Left hindlimb (tissue), 1 donor: ENCODE results near the gene ARL4C.
"Not testable (repeated sequence)": the region's sequence is repeated elsewhere in the genome, so short reads cannot be mapped to it uniquely, and the experiment has no call there.

Experiments
- DNase-seq: peaks from one replicate; pipeline ENCODE4 v3.0.0-alpha.2; 2018

ARL4C gene

DNA sequence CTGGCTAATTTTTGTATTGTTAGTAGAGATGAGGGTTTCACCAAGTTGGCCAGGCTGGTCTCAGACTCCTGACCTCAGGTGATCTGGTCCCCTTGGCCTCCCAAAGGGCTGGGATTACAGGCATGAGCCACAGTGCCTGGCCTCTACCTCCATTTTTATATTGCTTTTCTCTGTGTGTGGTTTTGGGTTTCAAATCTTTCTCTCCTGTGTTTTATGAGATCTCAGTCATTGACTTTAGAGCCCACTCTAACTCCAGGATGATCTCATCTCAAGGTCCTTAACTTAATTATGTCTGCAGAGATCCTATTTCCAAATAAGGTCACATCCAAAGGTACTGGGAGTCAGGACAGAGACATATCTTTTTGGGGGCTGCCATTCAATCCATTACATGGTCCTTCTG is 24.7 kb downstream of the ARL4C start:
- DNase-seq = no peak

- no peak for DNase-seq
Observed at GRCh38 chr2:234469972-234470371, 26.9 kb downstream of the ARL4C start.

- DNase-seq = no peak
Observed at GRCh38 chr2:234469251-234469845, 27.5 kb downstream of the ARL4C start.

DNA sequence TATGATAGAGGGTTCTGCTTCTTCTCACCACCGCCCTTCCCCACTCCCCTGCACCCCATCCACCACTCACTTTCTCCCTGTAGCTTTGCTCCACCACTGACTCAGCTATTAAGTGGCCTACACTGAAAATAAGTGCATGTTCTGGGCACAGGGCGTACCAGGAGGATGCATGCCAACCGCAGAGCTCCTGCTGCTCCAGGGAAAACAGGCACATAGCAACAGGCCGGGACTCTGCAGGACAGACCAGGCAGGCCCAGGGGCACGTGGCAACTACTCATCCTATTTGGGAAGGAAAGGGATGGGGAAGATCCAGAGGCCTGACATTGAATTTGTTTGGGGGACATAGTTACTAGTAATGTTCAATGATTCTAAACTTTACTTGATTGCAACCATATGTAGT is 28.4 kb downstream of the ARL4C start:
- no peak for DNase-seq

DNA sequence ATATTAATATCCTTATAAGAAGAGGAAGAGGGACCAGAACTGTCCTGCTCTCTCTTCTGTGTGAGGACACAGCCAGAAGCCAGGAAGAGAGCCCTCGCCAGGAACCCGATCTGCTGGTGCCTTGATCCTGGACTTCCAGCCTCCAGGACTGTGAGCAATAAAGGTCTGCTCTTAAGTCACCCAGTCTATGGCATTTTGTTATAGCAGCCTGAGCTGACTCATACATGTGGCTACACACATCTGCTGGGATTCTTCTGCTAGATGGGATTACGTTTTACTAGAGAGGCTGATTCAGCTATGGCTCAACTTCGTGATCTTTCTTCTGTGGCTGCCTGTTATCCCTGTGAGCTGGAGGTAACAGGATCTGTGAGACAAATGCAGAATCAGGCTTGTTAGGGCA is 29.6 kb downstream of the ARL4C start:
- DNase-seq = no peak

- DNase-seq = no peak
Observed at GRCh38 chr2:234464291-234464645, 32.6 kb downstream of the ARL4C start.

- DNase-seq = no peak
Observed at GRCh38 chr2:234463626-234464290, 33.1 kb downstream of the ARL4C start.

- DNase-seq = no peak
Observed at GRCh38 chr2:234462218-234462992, 34.5 kb downstream of the ARL4C start.

DNA sequence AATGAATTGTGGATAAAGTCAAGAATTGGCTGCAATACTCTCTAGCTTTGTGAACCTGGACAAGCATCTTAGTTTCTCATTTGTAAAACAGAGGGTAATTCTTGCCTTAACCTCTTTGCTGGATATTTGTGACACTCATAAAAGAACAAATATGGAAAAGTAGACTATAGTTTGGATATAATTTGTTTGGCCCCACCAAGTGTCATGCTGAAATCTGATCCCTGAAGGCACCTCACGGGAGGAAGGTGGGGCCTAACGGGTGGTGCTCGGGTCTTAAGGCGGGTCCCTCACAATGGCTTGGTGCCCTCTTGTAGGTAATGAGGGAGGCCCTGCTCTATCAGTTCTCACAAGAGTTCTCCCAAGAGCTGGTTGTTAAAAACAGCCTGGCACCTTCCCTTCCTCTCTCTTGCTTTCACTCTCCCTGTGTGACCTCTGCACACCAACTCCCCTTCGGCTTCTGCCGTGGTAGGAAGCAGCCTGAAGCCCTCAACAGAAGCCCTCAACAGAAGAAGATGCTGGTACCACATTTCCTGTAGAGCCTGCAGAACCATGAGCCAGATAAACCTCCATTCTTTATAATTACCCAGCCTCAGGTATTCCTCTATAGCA is 37.4 kb downstream of the ARL4C start:
- no peak for DNase-seq

DNA sequence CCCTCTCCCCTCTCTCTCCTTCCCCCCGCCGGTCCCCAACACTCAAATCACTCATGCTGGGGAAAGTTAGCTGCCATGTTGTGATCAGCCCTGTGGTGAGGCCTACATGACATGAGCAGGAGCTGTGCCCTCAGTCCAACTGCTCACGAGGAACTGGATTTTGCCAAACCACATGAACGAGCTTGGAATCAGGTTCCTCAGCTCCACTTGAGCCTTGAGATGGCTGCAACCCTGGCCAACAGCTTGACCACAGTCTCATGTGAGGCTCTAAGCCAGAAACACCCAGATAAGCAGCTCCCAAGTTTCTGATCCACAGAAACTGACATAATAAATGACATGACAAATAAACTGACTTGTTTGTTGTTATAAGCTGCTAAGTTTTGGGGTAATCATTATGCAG is 38.4 kb downstream of the ARL4C start:
- no peak for DNase-seq

DNA sequence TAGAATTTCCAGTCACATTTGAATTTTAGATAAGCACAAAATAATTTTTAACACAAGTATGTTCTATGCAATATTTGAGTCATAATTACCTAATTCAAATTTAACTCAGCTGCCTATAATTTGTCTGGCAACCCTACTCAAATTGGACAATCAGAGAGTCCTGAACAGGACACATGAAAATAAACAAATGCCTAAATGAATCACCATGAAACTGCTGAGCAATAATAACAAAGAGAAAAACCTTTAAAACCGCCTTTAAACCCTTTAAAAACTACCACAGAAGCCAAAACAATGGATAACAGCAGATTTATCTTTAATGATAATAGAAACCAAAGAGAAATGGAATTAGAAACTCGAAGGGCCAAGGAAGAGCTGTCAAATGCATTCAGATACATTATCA is 39.5 kb downstream of the ARL4C start:
- DNase-seq = no peak

DNA sequence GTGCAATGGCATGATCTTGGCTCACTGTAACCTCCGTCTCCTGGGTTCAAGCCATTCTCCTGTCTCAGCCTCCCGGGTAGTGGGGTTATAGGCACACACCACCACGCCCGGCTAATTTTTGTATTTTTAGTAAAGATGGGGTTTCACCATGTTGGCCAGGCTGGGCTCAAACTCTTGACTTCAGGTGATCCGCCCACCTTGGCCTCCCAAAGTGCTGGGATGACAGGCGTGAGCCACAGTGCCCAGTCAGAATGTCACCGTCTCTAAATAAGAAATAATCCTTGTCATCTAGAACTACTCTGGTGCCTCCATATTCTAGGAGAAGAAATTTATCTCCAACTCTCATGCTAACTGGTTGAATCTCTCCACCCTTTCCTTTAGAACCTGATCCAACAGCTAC is 41.6 kb downstream of the ARL4C start:
- DNase-seq = not testable (repeated sequence)

- no peak for DNase-seq
Observed at GRCh38 chr2:234454433-234454832, 42.4 kb downstream of the ARL4C start.

GRCh38 chr2:234453216-234453615 is 43.7 kb downstream of the ARL4C start:
- DNase-seq = no peak

- no peak for DNase-seq
Observed at GRCh38 chr2:234451852-234452625, 44.8 kb downstream of the ARL4C start.

GRCh38 chr2:234451242-234451641 is 45.6 kb downstream of the ARL4C start:
- DNase-seq = no peak

GRCh38 chr2:234450431-234451124 is 46.3 kb downstream of the ARL4C start:
- DNase-seq = no peak

DNA sequence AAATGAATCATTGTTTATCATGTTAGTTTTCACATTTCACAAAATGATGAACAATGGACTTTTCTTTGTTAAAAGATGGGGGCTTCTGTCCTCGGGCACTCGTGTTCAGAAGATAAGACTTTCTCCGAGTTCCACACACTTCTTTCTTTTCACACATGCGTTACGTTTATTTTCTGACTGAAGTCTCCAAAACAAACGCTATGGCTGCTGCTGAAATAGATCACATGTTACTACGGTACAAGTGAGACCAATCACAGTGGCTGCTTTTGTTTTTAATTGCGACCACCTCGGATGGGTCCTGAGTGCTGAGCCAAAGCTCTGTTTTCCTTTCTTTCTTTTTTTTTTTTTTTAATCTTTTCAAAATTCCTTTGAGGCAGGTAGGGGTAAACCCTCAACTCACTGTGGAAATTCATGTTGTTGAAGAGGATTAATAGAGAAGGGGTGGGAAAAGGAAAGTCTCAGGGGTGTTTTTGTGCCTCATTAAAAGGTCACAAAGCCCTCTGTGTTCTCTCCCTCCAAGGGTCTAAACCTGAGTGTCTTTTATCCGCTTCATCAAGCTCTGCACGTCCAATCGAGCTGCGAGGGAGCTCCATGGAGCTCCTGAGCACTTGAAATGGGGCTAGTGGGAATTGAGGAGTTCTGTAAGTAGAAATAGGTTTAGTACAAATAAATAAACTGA is 48.2 kb downstream of the ARL4C start:
- DNase-seq = no peak

DNA sequence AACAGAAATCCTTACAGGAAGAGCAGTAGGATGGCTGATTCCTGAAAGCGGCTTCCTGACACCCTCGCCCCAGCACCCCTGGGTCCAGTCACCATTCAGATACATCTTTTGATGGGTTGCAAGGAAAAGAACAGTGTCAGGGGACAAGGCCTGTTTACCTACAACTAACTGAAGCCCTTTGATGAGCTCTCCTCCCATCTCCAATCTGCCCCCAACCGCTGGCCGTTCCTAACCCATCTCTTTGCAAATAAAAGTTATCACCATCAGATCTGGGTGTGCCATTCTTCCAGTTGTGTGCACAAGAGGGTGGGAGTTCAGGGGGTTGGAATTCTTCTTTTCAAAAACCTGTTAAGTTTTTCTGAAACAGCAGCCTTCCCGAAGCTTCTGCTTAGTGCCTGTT is 48.9 kb downstream of the ARL4C start:
- no peak for DNase-seq

DNA sequence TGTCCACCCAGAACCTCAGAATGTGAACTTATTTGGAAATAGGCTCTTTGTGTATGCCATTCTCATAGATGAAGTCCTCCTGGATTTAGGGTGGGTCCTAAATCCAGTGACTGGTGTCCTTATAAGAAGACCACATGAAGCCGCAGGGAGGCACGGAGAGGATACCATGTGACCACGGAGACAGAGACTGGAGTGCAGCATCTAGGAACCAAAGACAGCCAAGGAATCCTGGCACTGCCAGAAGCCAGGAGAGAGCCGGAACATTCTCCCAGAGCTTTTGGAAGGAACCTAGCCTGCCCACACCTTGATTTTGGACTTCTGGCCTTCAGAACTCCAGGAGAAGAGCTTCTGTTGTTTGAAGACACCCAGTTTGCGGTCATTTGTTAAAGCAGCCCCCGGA is 49.7 kb downstream of the ARL4C start:
- DNase-seq = no peak

DNA sequence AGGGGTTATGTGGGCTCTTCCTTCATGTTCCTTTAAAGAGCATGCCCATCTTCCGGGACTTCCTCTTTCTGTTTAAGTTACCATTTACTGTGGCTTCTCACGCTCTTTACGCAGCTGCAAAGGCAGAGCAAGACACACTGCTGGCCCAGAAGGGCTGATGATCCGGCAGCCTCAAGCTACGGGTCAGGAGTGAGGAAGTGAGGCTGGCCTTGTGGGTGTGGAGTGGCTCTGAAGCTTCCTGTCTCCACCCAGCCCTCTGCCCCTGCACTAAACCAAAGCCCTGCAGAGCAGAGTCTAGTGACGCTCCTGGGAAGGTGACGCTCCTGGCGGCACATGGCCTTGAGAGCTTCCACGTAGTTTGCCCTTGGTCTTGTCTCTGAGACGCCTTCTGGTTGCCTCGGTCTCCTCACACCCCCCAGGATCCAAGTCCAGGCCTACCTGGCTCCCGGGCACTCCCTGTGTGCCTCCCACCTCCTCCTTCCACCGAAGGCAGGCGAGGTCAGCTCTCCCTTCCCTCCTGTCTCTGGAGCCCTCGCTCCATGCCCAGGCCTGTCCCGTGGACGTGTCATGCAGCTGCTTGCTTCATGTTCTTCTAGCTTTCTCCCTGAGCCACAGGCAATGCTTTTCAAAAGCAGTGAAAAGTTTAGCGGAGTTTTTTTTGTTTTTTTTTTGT is 50.3 kb downstream of the ARL4C start:
- DNase-seq = no peak
